ENCODE results near the gene PRPF40A.

The PRPF40A gene

DNA sequence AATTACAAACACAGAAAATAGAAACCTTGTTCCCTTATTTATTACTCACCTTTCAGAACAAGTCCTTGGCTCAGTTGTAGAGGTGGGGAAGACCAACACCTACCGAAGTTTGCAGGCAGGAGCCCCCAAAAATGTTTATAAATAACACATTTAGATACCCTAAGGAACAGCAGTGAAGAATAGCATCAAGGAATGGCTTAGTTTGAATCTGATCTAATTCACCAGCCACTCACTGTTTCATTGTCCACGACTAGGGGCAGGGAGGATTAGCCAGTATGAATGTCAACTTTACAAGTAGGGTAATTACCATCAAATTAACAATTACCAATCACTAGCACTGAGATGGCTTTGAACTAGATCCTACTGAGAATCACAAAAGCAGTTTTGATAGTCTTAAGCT, 65.4 kb downstream of the PRPF40A start:
- TF ChIP-seq, protein P1, sequence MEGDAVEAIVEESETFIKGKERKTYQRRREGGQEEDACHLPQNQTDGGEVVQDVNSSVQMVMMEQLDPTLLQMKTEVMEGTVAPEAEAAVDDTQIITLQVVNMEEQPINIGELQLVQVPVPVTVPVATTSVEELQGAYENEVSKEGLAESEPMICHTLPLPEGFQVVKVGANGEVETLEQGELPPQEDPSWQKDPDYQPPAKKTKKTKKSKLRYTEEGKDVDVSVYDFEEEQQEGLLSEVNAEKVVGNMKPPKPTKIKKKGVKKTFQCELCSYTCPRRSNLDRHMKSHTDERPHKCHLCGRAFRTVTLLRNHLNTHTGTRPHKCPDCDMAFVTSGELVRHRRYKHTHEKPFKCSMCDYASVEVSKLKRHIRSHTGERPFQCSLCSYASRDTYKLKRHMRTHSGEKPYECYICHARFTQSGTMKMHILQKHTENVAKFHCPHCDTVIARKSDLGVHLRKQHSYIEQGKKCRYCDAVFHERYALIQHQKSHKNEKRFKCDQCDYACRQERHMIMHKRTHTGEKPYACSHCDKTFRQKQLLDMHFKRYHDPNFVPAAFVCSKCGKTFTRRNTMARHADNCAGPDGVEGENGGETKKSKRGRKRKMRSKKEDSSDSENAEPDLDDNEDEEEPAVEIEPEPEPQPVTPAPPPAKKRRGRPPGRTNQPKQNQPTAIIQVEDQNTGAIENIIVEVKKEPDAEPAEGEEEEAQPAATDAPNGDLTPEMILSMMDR (IDR thresholded peaks at IDR 0.05; ENCODE audit: borderline replicate concordance, insufficient read depth, low read depth, low read length): no peak
- H3K4me3 ChIP-seq (ENCODE audit: low read depth, low read length): no peak overlapping the region

DNA sequence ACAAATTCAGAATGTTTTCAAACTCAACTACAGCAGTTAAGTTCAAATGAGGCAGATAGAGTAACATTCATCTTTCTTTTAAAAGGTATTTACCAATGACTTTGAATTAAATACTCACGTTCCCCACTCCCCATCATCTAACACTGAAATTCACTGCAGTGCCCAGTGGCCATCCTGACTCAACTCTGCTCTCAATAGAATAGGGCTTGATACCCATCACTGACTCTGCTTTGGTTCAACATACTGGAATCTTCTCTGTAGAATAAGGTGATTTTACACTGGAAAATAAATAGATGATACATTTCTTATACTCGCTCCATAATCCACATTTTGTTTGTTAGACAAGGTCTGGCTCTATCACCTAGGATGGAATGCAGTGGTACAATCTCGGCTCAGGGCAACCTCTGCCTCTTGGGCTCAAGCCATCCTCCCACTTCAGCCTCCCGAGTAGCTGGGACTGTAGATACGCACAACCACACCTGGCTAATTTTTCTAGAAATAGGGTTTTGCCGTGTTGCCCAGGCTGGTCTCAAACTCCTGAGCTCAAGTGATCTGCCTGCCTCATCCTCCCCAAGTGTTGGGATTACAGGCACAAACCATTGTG, 66.4 kb downstream of the PRPF40A start:
- TF ChIP-seq, protein P1 (IDR thresholded peaks at IDR 0.05; ENCODE audit: borderline replicate concordance, insufficient read depth, low read depth, low read length): no peak

DNA sequence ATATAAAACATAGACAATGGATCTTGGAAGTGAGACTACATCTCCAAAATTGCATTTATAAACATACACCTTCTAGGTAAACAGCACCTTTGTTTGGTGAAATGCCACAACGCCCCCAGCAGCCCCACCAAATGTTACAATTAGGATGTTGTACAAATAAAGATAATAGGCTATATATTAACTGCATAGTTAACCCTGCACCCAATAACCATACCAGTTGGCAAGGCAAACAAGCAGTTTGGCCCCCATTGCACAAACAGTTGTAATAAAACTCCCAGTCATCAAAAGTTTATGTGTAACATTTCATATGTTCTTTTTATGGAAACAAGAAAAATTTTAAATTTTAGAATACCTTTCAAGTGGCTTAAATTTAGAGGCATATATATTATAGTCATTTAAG, 67.3 kb downstream of the PRPF40A start:
- no peak overlapping the region for H3K4me3 ChIP-seq (ENCODE audit: low read depth, low read length)
- TF ChIP-seq, protein P1 (IDR thresholded peaks at IDR 0.05; ENCODE audit: borderline replicate concordance, insufficient read depth, low read depth, low read length): no peak

More for the DNA sequence above, 66.4 kb downstream of the PRPF40A start:
- no peak overlapping the region for H3K4me3 ChIP-seq (ENCODE audit: low read depth, low read length)

DNA sequence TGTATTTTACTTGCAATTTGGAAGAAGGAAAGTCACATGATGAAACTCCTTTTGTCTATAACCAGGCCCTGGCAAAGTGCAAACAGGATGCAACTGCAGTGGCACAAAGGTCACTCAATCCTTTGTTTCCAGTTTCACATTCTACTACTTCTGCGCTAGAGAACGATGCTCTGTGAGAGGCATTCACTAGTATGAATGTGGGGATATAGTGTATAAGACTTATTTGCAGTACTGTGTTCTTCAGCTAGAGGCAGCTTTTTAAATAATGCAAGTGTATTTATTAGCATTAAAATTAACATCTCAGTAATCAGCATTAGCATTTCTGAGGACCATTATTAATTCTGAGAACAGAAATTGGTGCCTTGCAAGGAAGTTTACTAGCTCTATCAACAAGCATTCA, 68.9 kb downstream of the PRPF40A start:
- no peak overlapping the region for H3K4me3 ChIP-seq (ENCODE audit: low read depth, low read length)
- TF ChIP-seq, protein P1 (IDR thresholded peaks at IDR 0.05; ENCODE audit: borderline replicate concordance, insufficient read depth, low read depth, low read length): no peak

DNA sequence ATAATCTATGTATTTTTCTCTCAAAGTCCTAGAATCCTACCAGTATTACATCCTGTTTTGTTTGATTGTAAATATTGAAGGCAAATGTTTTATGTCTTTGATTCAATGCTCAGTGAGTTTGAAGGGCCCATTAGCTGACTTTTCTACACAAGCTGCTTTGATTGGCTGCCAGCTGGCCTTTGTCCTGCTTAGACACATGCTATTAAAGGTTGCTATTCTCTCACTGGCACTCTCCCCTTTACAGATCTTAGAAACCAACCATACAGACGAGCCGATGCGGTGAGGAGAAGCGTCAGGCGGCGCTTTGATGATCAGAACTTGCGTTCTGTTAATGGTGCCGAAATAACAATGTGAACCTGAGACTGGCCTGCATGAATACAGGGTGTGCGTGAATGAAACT, 69.7 kb downstream of the PRPF40A start:
- TF ChIP-seq, protein P1 (IDR thresholded peaks at IDR 0.05; ENCODE audit: borderline replicate concordance, insufficient read depth, low read depth, low read length): no peak
- no peak overlapping the region for H3K4me3 ChIP-seq (ENCODE audit: low read depth, low read length)

DNA sequence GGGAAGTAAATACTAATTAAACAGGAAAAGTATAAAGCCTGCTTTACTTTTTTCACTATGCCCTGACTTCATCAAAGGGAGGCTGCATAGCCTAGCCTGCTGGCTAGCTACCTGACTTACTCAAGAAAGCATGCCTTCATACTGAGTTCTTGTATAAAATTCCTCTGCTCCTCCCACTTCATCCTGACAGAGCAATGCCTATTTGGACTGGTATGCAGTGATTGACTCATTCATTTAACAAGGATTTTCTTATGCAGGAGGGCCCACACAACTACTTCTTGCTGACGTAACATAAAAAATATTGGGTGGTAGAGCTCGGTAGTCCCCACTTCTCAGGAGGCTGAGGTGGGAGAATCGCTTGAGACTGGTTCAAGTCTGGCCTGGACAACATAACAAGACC, 70.5 kb downstream of the PRPF40A start:
- H3K4me3 ChIP-seq (ENCODE audit: low read depth, low read length): no peak overlapping the region
- TF ChIP-seq, protein P1 (IDR thresholded peaks at IDR 0.05; ENCODE audit: borderline replicate concordance, insufficient read depth, low read depth, low read length): no peak

DNA sequence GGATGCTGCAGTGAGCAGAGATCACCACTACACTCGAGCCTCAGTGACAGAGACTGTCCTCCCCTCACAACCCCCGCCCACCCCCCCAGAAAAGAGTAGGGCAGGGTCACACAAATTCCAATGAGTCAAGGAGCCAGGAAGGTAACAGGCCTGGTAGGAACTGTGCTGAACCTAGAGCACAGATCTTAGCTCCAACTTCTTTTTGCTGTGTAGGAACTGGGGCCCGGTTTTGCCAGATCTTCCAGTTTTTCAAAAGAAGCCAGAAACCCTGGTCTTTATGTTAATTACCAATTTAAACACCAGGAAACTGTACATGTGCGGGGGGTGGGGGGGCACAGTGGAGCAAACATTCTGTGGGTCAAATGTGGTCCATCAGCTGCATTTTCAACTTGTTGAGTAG, 71.0 kb downstream of the PRPF40A start:
- no peak overlapping the region for H3K4me3 ChIP-seq (ENCODE audit: low read depth, low read length)
- TF ChIP-seq, protein P1 (IDR thresholded peaks at IDR 0.05; ENCODE audit: borderline replicate concordance, insufficient read depth, low read depth, low read length): no peak

Data from GM12875 (cell line).